Stimulated activated CD4-positive, alpha-beta T cell treated with anti-CD3 and anti-CD28 coated beads, Interleukin-1b, Interleukin-23, amount 100 ng/mL, for 4 hours (primary cell): ENCODE results near the gene ERBB2.

Source experiments
- DNase-seq, 2 donors: peaks; one replicate each; pipeline ENCODE4 v3.0.0-alpha.2; 2020; ENCODE audit warnings: low read depth in 2 of 2

ERBB2 gene

GRCh38 chr17:39665642-39666224 lies 34.1 kb upstream of the ERBB2 start:
- no peak for DNase-seq

GRCh38 chr17:39666231-39666600 lies 33.6 kb upstream of the ERBB2 start:
- DNase-seq: no peak

GRCh38 chr17:39666601-39667261 lies 33.1 kb upstream of the ERBB2 start:
- no peak for DNase-seq

- DNase-seq: no peak
Observed at GRCh38 chr17:39667262-39667944, 32.5 kb upstream of the ERBB2 start.

GRCh38 chr17:39667945-39668924 lies 31.6 kb upstream of the ERBB2 start, which contains the start of gene PNMT:
Gene PNMT (plus strand): TSS chr17:39668453. CDS start chr17:39668476, 23 bp downstream.
- peak; percentile 24 to 73 for DNase-seq

GRCh38 chr17:39669897-39670735 lies 29.7 kb upstream of the ERBB2 start:
- no peak for DNase-seq

- DNase-seq: no peak
Observed at GRCh38 chr17:39670746-39671145, 29.1 kb upstream of the ERBB2 start.

GRCh38 chr17:39671651-39672521 lies 28.0 kb upstream of the ERBB2 start:
- DNase-seq: no peak

- DNase-seq: no peak
Observed at GRCh38 chr17:39672522-39673334, 27.1 kb upstream of the ERBB2 start.

- DNase-seq: no peak
Observed at GRCh38 chr17:39673335-39674081, 26.4 kb upstream of the ERBB2 start.

- DNase-seq: no peak
Observed at GRCh38 chr17:39674179-39674578, 25.7 kb upstream of the ERBB2 start.

GRCh38 chr17:39674702-39675389 lies 25.0 kb upstream of the ERBB2 start:
- DNase-seq: no peak

- DNase-seq: no peak
Observed at GRCh38 chr17:39675390-39676082, 24.3 kb upstream of the ERBB2 start.

- no peak for DNase-seq
Observed at GRCh38 chr17:39676198-39676819, 23.6 kb upstream of the ERBB2 start.

- DNase-seq: no peak
Observed at GRCh38 chr17:39677072-39677471, 22.8 kb upstream of the ERBB2 start.

- no peak for DNase-seq
Observed at GRCh38 chr17:39677542-39678339, 22.1 kb upstream of the ERBB2 start.
